ENCODE data around the gene CAMTA1. TPM values are rescaled to one million over a fixed set of nuclear protein-coding genes. Genes with fewer than 3 reads are reported as not detected.

The CAMTA1 gene
- total and polyA plus RNA-seq, 3 experiments from 2014 or later = 60.2 to 79.0 (median 61.7) TPM

GRCh38 chr1:7050751-7051665 is 265.8 kb downstream of the CAMTA1 start:
- POLR2A ChIA-PET = no interaction called here
- no peak for DNase-seq
- no peaks in the 10 kb centered on the region for H3K4me1 Mint-ChIP-seq
- H3K27me3 ChIP-seq (ENCODE audit: insufficient read depth, low read length, poor library complexity, severe bottlenecking) = no peaks in the 10 kb centered on the region
- H3K27ac ChIP-seq (ENCODE audit: low read depth, low read length) = no peak overlapping the region
- no peak overlapping the region for H3K4me3 Mint-ChIP-seq
- H3K4me3 ChIP-seq (ENCODE audit: low read length) = no peak overlapping the region
- peaks cover 0 to 3% (median 2%) of the 10 kb centered on the region in 5 donors for H3K9me3 Mint-ChIP-seq
- H3K27me3 Mint-ChIP-seq = peaks cover 3 to 9% of the 10 kb centered on the region in 2 donors
- no peaks in the 10 kb centered on the region for H3K9me3 ChIP-seq (ENCODE audit: low read length)
- CTCF ChIA-PET = no interaction called here
- H3K36me3 Mint-ChIP-seq = no peaks in the 10 kb centered on the region
- H3K27ac Mint-ChIP-seq = no peak overlapping the region
- no peaks in the 10 kb centered on the region for H3K36me3 ChIP-seq (ENCODE audit: insufficient read depth, low read length)
- H3K4me1 ChIP-seq (ENCODE audit: insufficient read depth, low read length) = no peaks in the 10 kb centered on the region

- Histone ChIP-seq H3K27ac (ENCODE audit: low read depth, low read length) (no peak overlapping the region), H3K36me3 (ENCODE audit: insufficient read depth, low read length) (no peaks in the 10 kb centered on the region), H3K9me3 (ENCODE audit: low read length) (no peaks in the 10 kb centered on the region), H3K27me3 (ENCODE audit: insufficient read depth, low read length, poor library complexity, severe bottlenecking) (no peaks in the 10 kb centered on the region), H3K4me1 (ENCODE audit: insufficient read depth, low read length) (no peaks in the 10 kb centered on the region), H3K4me3 (ENCODE audit: low read length) (no peak overlapping the region)
- Mint-ChIP-seq H3K27ac (no peak overlapping the region), H3K4me3 (no peak overlapping the region), H3K27me3 (peaks cover 5 to 9% of the 10 kb centered on the region in 2 donors), H3K36me3 (no peaks in the 10 kb centered on the region), H3K9me3 (peaks cover 0 to 2% (median 0%) of the 10 kb centered on the region in 5 donors), H3K4me1 (no peaks in the 10 kb centered on the region)
- ChIA-PET CTCF (no interaction called here), POLR2A (no interaction called here)
- no peak for DNase-seq
These were observed 267.4 kb downstream of the CAMTA1 start for GRCh38 chr1:7052701-7053100.

GRCh38 chr1:7060745-7061144 is 275.5 kb downstream of the CAMTA1 start:
- H3K27me3 ChIP-seq (ENCODE audit: insufficient read depth, low read length, poor library complexity, severe bottlenecking) = no peaks in the 10 kb centered on the region
- DNase-seq = no peak
- Mint-ChIP-seq H3K27me3 (peaks cover 6 to 16% of the 10 kb centered on the region in 2 donors), H3K36me3 (no peaks in the 10 kb centered on the region), H3K9me3 (peaks cover 0 to 2% (median 0%) of the 10 kb centered on the region in 5 donors), H3K4me3 (no peak overlapping the region), H3K4me1 (no peaks in the 10 kb centered on the region), H3K27ac (no peak overlapping the region)
- POLR2A ChIA-PET = no interaction called here
- no peaks in the 10 kb centered on the region for H3K36me3 ChIP-seq (ENCODE audit: insufficient read depth, low read length)
- no peak overlapping the region for H3K27ac ChIP-seq (ENCODE audit: low read depth, low read length)
- H3K4me3 ChIP-seq (ENCODE audit: low read length) = no peak overlapping the region
- H3K9me3 ChIP-seq (ENCODE audit: low read length) = no peaks in the 10 kb centered on the region
- no peaks in the 10 kb centered on the region for H3K4me1 ChIP-seq (ENCODE audit: insufficient read depth, low read length)
- CTCF ChIA-PET = no interaction called here

GRCh38 chr1:7062346-7063061 is 277.2 kb downstream of the CAMTA1 start:
- Mint-ChIP-seq H3K36me3 (no peaks in the 10 kb centered on the region), H3K4me3 (no peak overlapping the region), H3K9me3 (peaks cover 0 to 2% (median 0%) of the 10 kb centered on the region in 5 donors), H3K27me3 (peaks cover 4 to 23% of the 10 kb centered on the region in 2 donors), H3K27ac (no peak overlapping the region), H3K4me1 (no peaks in the 10 kb centered on the region)
- ChIA-PET CTCF (interaction anchor here (1.1 kb wide), 1 partner anchor 8 kb away, joined by 5 read pairs; no protein-coding TSS in a partner anchor), POLR2A (no interaction called here)
- no peaks in the 10 kb centered on the region for H3K27me3 ChIP-seq (ENCODE audit: insufficient read depth, low read length, poor library complexity, severe bottlenecking)
- DNase-seq = no peak
- H3K4me3 ChIP-seq (ENCODE audit: low read length) = no peak overlapping the region
- H3K4me1 ChIP-seq (ENCODE audit: insufficient read depth, low read length) = no peaks in the 10 kb centered on the region
- no peaks in the 10 kb centered on the region for H3K9me3 ChIP-seq (ENCODE audit: low read length)
- no peaks in the 10 kb centered on the region for H3K36me3 ChIP-seq (ENCODE audit: insufficient read depth, low read length)
- no peak overlapping the region for H3K27ac ChIP-seq (ENCODE audit: low read depth, low read length)

- no peak overlapping the region for H3K4me3 ChIP-seq (ENCODE audit: low read length)
- Mint-ChIP-seq H3K27me3 (peaks cover under 1 to 29% of the 10 kb centered on the region in 2 donors), H3K4me3 (no peak overlapping the region), H3K27ac (no peak overlapping the region), H3K36me3 (no peaks in the 10 kb centered on the region), H3K4me1 (no peaks in the 10 kb centered on the region), H3K9me3 (peaks cover 0 to 2% (median 0%) of the 10 kb centered on the region in 5 donors)
- no peaks in the 10 kb centered on the region for H3K9me3 ChIP-seq (ENCODE audit: low read length)
- no peaks in the 10 kb centered on the region for H3K4me1 ChIP-seq (ENCODE audit: insufficient read depth, low read length)
- DNase-seq = no peak
- ChIA-PET CTCF (no interaction called here), POLR2A (no interaction called here)
- no peaks in the 10 kb centered on the region for H3K27me3 ChIP-seq (ENCODE audit: insufficient read depth, low read length, poor library complexity, severe bottlenecking)
- no peaks in the 10 kb centered on the region for H3K36me3 ChIP-seq (ENCODE audit: insufficient read depth, low read length)
- H3K27ac ChIP-seq (ENCODE audit: low read depth, low read length) = no peak overlapping the region
These were observed 278.7 kb downstream of the CAMTA1 start for GRCh38 chr1:7063981-7064380.

GRCh38 chr1:7068552-7068951 is 283.3 kb downstream of the CAMTA1 start:
- Histone ChIP-seq H3K4me3 (ENCODE audit: low read length) (no peak overlapping the region), H3K36me3 (ENCODE audit: insufficient read depth, low read length) (no peaks in the 10 kb centered on the region), H3K27ac (ENCODE audit: low read depth, low read length) (no peak overlapping the region), H3K9me3 (ENCODE audit: low read length) (no peaks in the 10 kb centered on the region), H3K4me1 (ENCODE audit: insufficient read depth, low read length) (no peaks in the 10 kb centered on the region), H3K27me3 (ENCODE audit: insufficient read depth, low read length, poor library complexity, severe bottlenecking) (no peaks in the 10 kb centered on the region)
- H3K27me3 Mint-ChIP-seq = peaks cover 7 to 46% of the 10 kb centered on the region in 2 donors
- no peak for DNase-seq
- ChIA-PET CTCF (no interaction called here), POLR2A (no interaction called here)
- peaks cover 2 to 5% (median 5%) of the 10 kb centered on the region in 3 donors for H3K4me1 Mint-ChIP-seq
- no peak overlapping the region for H3K4me3 Mint-ChIP-seq
- no peaks in the 10 kb centered on the region for H3K9me3 Mint-ChIP-seq
- no peak overlapping the region for H3K27ac Mint-ChIP-seq
- no peaks in the 10 kb centered on the region for H3K36me3 Mint-ChIP-seq

- H3K4me3 ChIP-seq (ENCODE audit: low read length) = no peak overlapping the region
- H3K4me1 ChIP-seq (ENCODE audit: insufficient read depth, low read length) = no peaks in the 10 kb centered on the region
- Mint-ChIP-seq H3K4me1 (peaks cover 2 to 5% (median 5%) of the 10 kb centered on the region in 3 donors), H3K9me3 (no peaks in the 10 kb centered on the region), H3K27me3 (peaks cover 7 to 38% of the 10 kb centered on the region in 2 donors), H3K27ac (no peak overlapping the region), H3K4me3 (peak overlapping the region in 1 of 7 donors; percentile 67), H3K36me3 (no peaks in the 10 kb centered on the region)
- no peak overlapping the region for H3K27ac ChIP-seq (ENCODE audit: low read depth, low read length)
- H3K27me3 ChIP-seq (ENCODE audit: insufficient read depth, low read length, poor library complexity, severe bottlenecking) = no peaks in the 10 kb centered on the region
- POLR2A ChIA-PET = no interaction called here
- no peaks in the 10 kb centered on the region for H3K9me3 ChIP-seq (ENCODE audit: low read length)
- CTCF ChIA-PET = interaction anchor here (0.6 to 2.0 kb wide), 4 partner anchors 8 to 458 kb away, joined by 4 to 6 read pairs (median 6); no protein-coding TSS in a partner anchor
- no peak for DNase-seq
- H3K36me3 ChIP-seq (ENCODE audit: insufficient read depth, low read length) = no peaks in the 10 kb centered on the region
These were observed 284.7 kb downstream of the CAMTA1 start for GRCh38 chr1:7069931-7070330.

Data from CD8-positive, alpha-beta memory T cell (primary cell).